SU-DHL-6 (cell line): ENCODE data around the gene PRRG2.

Experiments
- EZH2phosphoT487 ChIP-seq: fragments of 200-600 bp; sonication (generic), shearing (Covaris generic); conservative IDR thresholded peaks from 2 replicates; pipeline ENCODE4 v1.6.1; 2018; ENCODE audit warnings: mild to moderate bottlenecking, antibody characterized with exemption, low read length, moderate library complexity, mixed read lengths
- TF ChIP-seq, protein P1 (sequence below): fragments of 200-600 bp; sonication (generic); IDR thresholded peaks from one replicate; pipeline ENCODE4 v1.5.1; 2017; ENCODE audit warnings: antibody characterized with exemption, mild to moderate bottlenecking, low read length, moderate library complexity; ENCODE audit not compliant: insufficient read depth, poor library complexity, severe bottlenecking

DNA sequence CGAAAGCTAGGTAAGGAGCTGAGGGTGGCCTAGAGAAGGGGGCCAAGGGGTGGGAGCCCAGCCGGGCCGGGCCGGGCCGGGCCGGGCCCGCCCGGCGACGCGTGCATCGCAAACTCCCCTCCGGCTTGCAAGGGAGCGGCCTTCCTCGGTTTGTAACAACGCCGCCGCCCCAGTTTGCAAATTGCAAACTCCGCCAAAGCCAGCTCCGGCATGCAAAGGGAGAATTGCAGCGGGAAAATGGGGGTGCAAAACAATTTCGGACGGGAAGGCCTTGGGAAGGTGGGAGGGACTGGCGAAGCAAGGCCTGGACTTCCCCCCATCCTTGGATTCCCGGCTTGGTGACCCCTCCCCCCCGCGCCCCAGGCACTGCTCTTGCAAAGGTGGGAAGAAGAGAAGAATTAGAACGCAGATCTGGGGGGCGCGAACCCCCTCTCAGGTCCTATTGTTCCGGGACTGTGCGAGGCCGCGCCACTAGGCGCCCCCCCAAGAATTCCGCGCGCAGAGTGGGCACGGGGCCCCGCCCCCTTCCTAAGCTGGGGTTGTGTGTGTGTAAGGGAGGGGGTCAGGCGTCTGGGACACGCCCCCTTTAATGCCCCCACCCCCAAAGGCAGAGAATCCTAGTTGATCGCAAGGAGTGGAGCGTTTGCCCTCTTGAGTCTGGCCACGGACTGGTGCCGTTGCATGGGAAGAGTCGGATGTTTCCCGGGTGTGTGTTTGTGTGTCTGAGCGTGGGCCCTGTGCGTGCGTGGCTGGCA lies 10.8 kb downstream of the PRRG2 start:
- TF ChIP-seq, protein P1, sequence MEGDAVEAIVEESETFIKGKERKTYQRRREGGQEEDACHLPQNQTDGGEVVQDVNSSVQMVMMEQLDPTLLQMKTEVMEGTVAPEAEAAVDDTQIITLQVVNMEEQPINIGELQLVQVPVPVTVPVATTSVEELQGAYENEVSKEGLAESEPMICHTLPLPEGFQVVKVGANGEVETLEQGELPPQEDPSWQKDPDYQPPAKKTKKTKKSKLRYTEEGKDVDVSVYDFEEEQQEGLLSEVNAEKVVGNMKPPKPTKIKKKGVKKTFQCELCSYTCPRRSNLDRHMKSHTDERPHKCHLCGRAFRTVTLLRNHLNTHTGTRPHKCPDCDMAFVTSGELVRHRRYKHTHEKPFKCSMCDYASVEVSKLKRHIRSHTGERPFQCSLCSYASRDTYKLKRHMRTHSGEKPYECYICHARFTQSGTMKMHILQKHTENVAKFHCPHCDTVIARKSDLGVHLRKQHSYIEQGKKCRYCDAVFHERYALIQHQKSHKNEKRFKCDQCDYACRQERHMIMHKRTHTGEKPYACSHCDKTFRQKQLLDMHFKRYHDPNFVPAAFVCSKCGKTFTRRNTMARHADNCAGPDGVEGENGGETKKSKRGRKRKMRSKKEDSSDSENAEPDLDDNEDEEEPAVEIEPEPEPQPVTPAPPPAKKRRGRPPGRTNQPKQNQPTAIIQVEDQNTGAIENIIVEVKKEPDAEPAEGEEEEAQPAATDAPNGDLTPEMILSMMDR: no peak
- no peak for TF ChIP-seq EZH2phosphoT487
